Measurements from ENCODE around the gene SCG2. TPM values are rescaled to one million over a fixed set of nuclear protein-coding genes. Genes with fewer than 3 reads are reported as not detected.
"Not testable (repeated sequence)": the region's sequence is repeated elsewhere in the genome, so short reads cannot be mapped to it uniquely, and the experiment has no call there.

SCG2 gene
- total RNA-seq, 1 experiment from 2014 or later: 14.0 TPM

GRCh38 chr2:223612501-223612900, 10.3 kb upstream of the SCG2 start:
- no peak for DNase-seq (ENCODE audit: low read depth)

GRCh38 chr2:223611061-223611460, 8.9 kb upstream of the SCG2 start:
- no peak for DNase-seq (ENCODE audit: low read depth)

- DNase-seq (ENCODE audit: low read depth): no peak
These were observed 5.3 kb upstream of the SCG2 start for GRCh38 chr2:223607476-223607875.

GRCh38 chr2:223606946-223607345, 4.8 kb upstream of the SCG2 start:
- no peak for DNase-seq (ENCODE audit: low read depth)

GRCh38 chr2:223604231-223604630, 2.1 kb upstream of the SCG2 start:
- no peak for DNase-seq (ENCODE audit: low read depth)

- no peak for DNase-seq (ENCODE audit: low read depth)
These were observed 811 bp upstream of the SCG2 start for GRCh38 chr2:223602972-223603371.

GRCh38 chr2:223601018-223601417, 1.1 kb downstream of the SCG2 start:
- DNase-seq (ENCODE audit: low read depth): no peak

- DNase-seq (ENCODE audit: low read depth): peak; percentile 13
These were observed 2.4 kb downstream of the SCG2 start for GRCh38 chr2:223599640-223600380.

GRCh38 chr2:223598994-223599639, 3.0 kb downstream of the SCG2 start:
- peak; percentile 85 for DNase-seq (ENCODE audit: low read depth)

GRCh38 chr2:223597076-223597475, 5.1 kb downstream of the SCG2 start:
- no peak for DNase-seq (ENCODE audit: low read depth)

GRCh38 chr2:223596208-223596607, 6.0 kb downstream of the SCG2 start:
- DNase-seq (ENCODE audit: low read depth): no peak

GRCh38 chr2:223594831-223595230, 7.3 kb downstream of the SCG2 start:
- no peak for DNase-seq (ENCODE audit: low read depth)

- DNase-seq (ENCODE audit: low read depth): no peak
These were observed 7.9 kb downstream of the SCG2 start for GRCh38 chr2:223594259-223594658.

- DNase-seq (ENCODE audit: low read depth): not testable (repeated sequence)
These were observed 9.5 kb downstream of the SCG2 start for GRCh38 chr2:223592689-223593088.

GRCh38 chr2:223591596-223591995, 10.6 kb downstream of the SCG2 start:
- DNase-seq (ENCODE audit: low read depth): peak; percentile 75

GRCh38 chr2:223590964-223591363, 11.2 kb downstream of the SCG2 start:
- no peak for DNase-seq (ENCODE audit: low read depth)

GRCh38 chr2:223589901-223590300, 12.3 kb downstream of the SCG2 start:
- no peak for DNase-seq (ENCODE audit: low read depth)

- DNase-seq (ENCODE audit: low read depth): no peak
These were observed 13.9 kb downstream of the SCG2 start for GRCh38 chr2:223588251-223588650.

- DNase-seq (ENCODE audit: low read depth): no peak
These were observed 14.9 kb downstream of the SCG2 start for GRCh38 chr2:223587301-223587700.

- DNase-seq (ENCODE audit: low read depth): no peak
These were observed 15.9 kb downstream of the SCG2 start for GRCh38 chr2:223586261-223586660.

- DNase-seq (ENCODE audit: low read depth): peak; percentile 62
These were observed 16.5 kb downstream of the SCG2 start for GRCh38 chr2:223585666-223586065.

- DNase-seq (ENCODE audit: low read depth): no peak
These were observed 20.2 kb downstream of the SCG2 start for GRCh38 chr2:223582001-223582400.

- DNase-seq (ENCODE audit: low read depth): peak; percentile 63
These were observed 21.2 kb downstream of the SCG2 start for GRCh38 chr2:223580951-223581350.

GRCh38 chr2:223578846-223579245, 23.3 kb downstream of the SCG2 start:
- DNase-seq (ENCODE audit: low read depth): no peak

Measured in M059J (cell line).